HCT116 (cell line): ENCODE data around the gene DDX20. TPM values are rescaled to one million over a fixed set of nuclear protein-coding genes. Genes with fewer than 3 reads are reported as not detected.

ENCODE experiments used
- ATAC-seq: fragments of 200-7000 bp; cut with Tn5 transposase; 2 replicates; pipeline ENCODE4 v1.9.1; 2020; ENCODE audit warnings: mild to moderate bottlenecking, moderate library complexity
- BruUV-seq: library from RNA; stranded (reverse); fragments of 400-500 nt; replicated peaks from 2 replicates; lab custom pipeline; 2021; lab: Mats Ljungman, UMichigan
- CTCF ChIA-PET: fragments of 300-600 bp; sonication (Branson Sonifier 250); formaldehyde crosslinking; loops from one replicate; lab custom pipeline; 2021; ENCODE audit warnings: antibody characterized with exemption; lab: Charles Lee
- POLR2A ChIA-PET: fragments of 300-600, 350-600 bp; sonication (Branson Sonifier 250); formaldehyde crosslinking; loops from one replicate; lab custom pipeline; 2021; ENCODE audit warnings: antibody characterized with exemption; lab: Charles Lee
- RAD21 ChIA-PET, 2 experiments: fragments of 300-600 bp; sonication (Branson Sonifier 250); formaldehyde crosslinking; loops; one replicate each; lab custom pipeline; 2023; ENCODE audit warnings: low total read pairs in 2 of 2; ENCODE audit not compliant: uncharacterized antibody in 2 of 2, unreplicated experiment in 2 of 2, low non-redundant PET in 1 of 2; lab: Charles Lee
- DNase-seq: peaks from one replicate; pipeline ENCODE4 v3.0.0-alpha.2; 2010; ENCODE audit warnings: low read depth, low spot score
- H2AFZ ChIP-seq: fragments of 200-600 bp; shearing (Covaris generic), sonication (generic); 2 replicates; pipeline ENCODE4 v1.6.1; 2017; ENCODE audit warnings: low read depth, mixed run types, mixed read lengths, antibody characterized with exemption, low read length; ENCODE audit not compliant: poor library complexity, severe bottlenecking
- H3K27ac ChIP-seq: 2 replicates; pipeline ENCODE4 v1.5.1; 2012; ENCODE audit warnings: low read depth, low read length
- H3K27me3 ChIP-seq: fragments of 200-600 bp; sonication (generic); 2 replicates; pipeline ENCODE4 v1.6.1; 2016; ENCODE audit warnings: mixed run types, low read length, mixed read lengths; ENCODE audit not compliant: insufficient read depth
- H3K36me3 ChIP-seq, 2 experiments: fragments of 200-500 bp in 1 of 2; fragments of 200-600 bp in 1 of 2; sonication (Bioruptor generic) in 1 of 2; sonication (generic) in 1 of 2; 2 replicates each; pipeline versions ENCODE4 v1.5.1 to v1.6.1; 2014 to 2016; ENCODE audit warnings: low read length in 2 of 2, inconsistent platforms in 1 of 2, mixed read lengths in 1 of 2, mixed run types in 1 of 2; ENCODE audit not compliant: insufficient read depth in 2 of 2, control insufficient read depth in 1 of 2
- H3K4me1 ChIP-seq, 2 experiments: fragments of 200-600 bp in 1 of 2; sonication (generic) in 1 of 2; 2 replicates each; pipeline versions ENCODE4 v1.5.1 to v1.6.1; 2012 to 2017; ENCODE audit warnings: low read length in 2 of 2, inconsistent platforms in 1 of 2, mild to moderate bottlenecking in 1 of 2, mixed read lengths in 1 of 2, mixed run types in 1 of 2, moderate library complexity in 1 of 2; ENCODE audit not compliant: insufficient read depth in 2 of 2, control insufficient read depth in 1 of 2
- H3K4me2 ChIP-seq: fragments of 200-600 bp; sonication (generic); 2 replicates; pipeline ENCODE4 v1.6.1; 2017; ENCODE audit warnings: mixed run types, low read length, mixed read lengths
- H3K4me3 ChIP-seq, 2 experiments: fragments of 200-600 bp in 1 of 2; sonication (generic) in 1 of 2; replicated peaks in 1 of 2; 2 replicates each; pipeline ENCODE4 v1.5.1; 2011 to 2016; ENCODE audit warnings: low read length in 2 of 2, control low read depth in 1 of 2, low read depth in 1 of 2, mild to moderate bottlenecking in 1 of 2, mixed read lengths in 1 of 2, mixed run types in 1 of 2
- H3K79me2 ChIP-seq: fragments of 200-600 bp; sonication (generic); 2 replicates; pipeline ENCODE4 v1.6.1; 2017; ENCODE audit warnings: mild to moderate bottlenecking, mixed run types, low read length, moderate library complexity, mixed read lengths; ENCODE audit not compliant: insufficient read depth
- H3K9ac ChIP-seq: fragments of 200-600 bp; sonication (generic); 2 replicates; pipeline ENCODE4 v1.6.1; 2016; ENCODE audit warnings: low read length, mixed read lengths
- H3K9me2 ChIP-seq: fragments of 200-600 bp; sonication (generic), shearing (Covaris generic); 2 replicates; pipeline ENCODE4 v1.6.1; 2017; ENCODE audit warnings: mixed run types, mild to moderate bottlenecking, moderate library complexity; ENCODE audit not compliant: insufficient read depth
- H3K9me3 ChIP-seq, 2 experiments: fragments of 200-500 bp in 1 of 2; fragments of 200-600 bp in 1 of 2; sonication (Bioruptor generic) in 1 of 2; sonication (generic) in 1 of 2; 2 replicates each; pipeline ENCODE4 v1.6.1; 2014 to 2017; ENCODE audit warnings: low read length in 2 of 2, mixed read lengths in 2 of 2, inconsistent platforms in 1 of 2, low read depth in 1 of 2, mild to moderate bottlenecking in 1 of 2, mixed run types in 1 of 2, moderate library complexity in 1 of 2; ENCODE audit not compliant: control insufficient read depth in 1 of 2, insufficient read depth in 1 of 2
- H4K20me1 ChIP-seq: fragments of 200-600 bp; sonication (generic), shearing (Covaris generic); 2 replicates; pipeline ENCODE4 v1.6.1; 2017; ENCODE audit warnings: mixed run types, mild to moderate bottlenecking, moderate library complexity; ENCODE audit not compliant: insufficient read depth
- ATF3 ChIP-seq: IDR thresholded peaks from 2 replicates; pipeline ENCODE4 v1.6.1; 2012
- CBX3 ChIP-seq: IDR thresholded peaks from 2 replicates; pipeline ENCODE4 v1.6.1; 2012; ENCODE audit warnings: low read depth
- ELF1 ChIP-seq: IDR thresholded peaks from 2 replicates; pipeline ENCODE4 v1.6.1; 2012; ENCODE audit warnings: low read depth, borderline replicate concordance
- POLR2A ChIP-seq: IDR thresholded peaks from 2 replicates; pipeline ENCODE4 v1.7.0; 2011; ENCODE audit warnings: borderline replicate concordance; ENCODE audit not compliant: insufficient read depth, insufficient read length; ENCODE audit errors: extremely low read depth
- POLR2AphosphoS5 ChIP-seq: IDR thresholded peaks from 2 replicates; pipeline ENCODE4 v1.6.1; 2011; ENCODE audit warnings: mild to moderate bottlenecking, low read depth, low read length, moderate library complexity
- RAD21 ChIP-seq: IDR thresholded peaks from 2 replicates; pipeline ENCODE4 v1.6.1; 2012; ENCODE audit warnings: low read depth, mild to moderate bottlenecking
- REST ChIP-seq: IDR thresholded peaks from 2 replicates; pipeline ENCODE4 v1.6.1; 2012; ENCODE audit warnings: low read depth
- SRF ChIP-seq: IDR thresholded peaks from 2 replicates; pipeline ENCODE4 v1.6.1; 2012; ENCODE audit warnings: low read depth
- TCF7L2 ChIP-seq: IDR thresholded peaks from 2 replicates; pipeline ENCODE4 v1.7.0; 2011; ENCODE audit warnings: borderline replicate concordance, inconsistent platforms; ENCODE audit not compliant: insufficient read depth, insufficient read length; ENCODE audit errors: extremely low read depth
- intact Hi-C: fragments of 100-400 bp; cut with micrococcal nuclease; formaldehyde crosslinking; loops from 2 replicates; pipeline ENCODE4 v1.10.0; 2022
- total RNA-seq: library from RNA; stranded (reverse); gene quantifications from one replicate; pipeline ENCODE4 v1.2.1, GENCODE V29; 2021; ENCODE audit not compliant: unreplicated experiment

The DDX20 gene
- total RNA-seq, 1 experiment from 2014 or later = 14.9 TPM

GRCh38 chr1:111736548-111737215, 19.0 kb upstream of the DDX20 start:
- intact Hi-C loops = no loop called here
- TF ChIP-seq POLR2AphosphoS5 = no peak
- Histone ChIP-seq H3K4me1 (peaks cover 15 to 28% of the 10 kb centered on the region in 2 experiments; a peak in 3 of 4 replicates), H3K27me3 (no peaks in the 10 kb centered on the region), H4K20me1 (no peaks in the 10 kb centered on the region), H3K27ac (no peak overlapping the region), H3K4me2 (no peak overlapping the region), H3K36me3 (no peaks in the 10 kb centered on the region), H3K79me2 (no peaks in the 10 kb centered on the region), H3K4me3 (no peak overlapping the region), H3K9me2 (no peaks in the 10 kb centered on the region), H3K9ac (no peak overlapping the region), H3K9me3 (no peaks in the 10 kb centered on the region), H2AFZ (no peak overlapping the region)
- DNase-seq (no peak), ATAC-seq (no peak)
- RAD21 ChIA-PET = no interaction called here
- CTCF ChIA-PET = interaction anchor here (1.2 to 1.8 kb wide), 3 partner anchors 11 to 22 kb away, joined by 3 to 8 read pairs (median 7); no protein-coding TSS in a partner anchor
- POLR2A ChIA-PET = interaction anchor here (1.2 kb wide), 1 partner anchor 9 kb away, joined by 3 read pairs; no protein-coding TSS in a partner anchor
- TSS peak; percentile 43 for BruUV-seq

GRCh38 chr1:111737216-111738132, 18.2 kb upstream of the DDX20 start:
- Histone ChIP-seq H3K9ac (peak overlapping the region; percentile 49; the same call in 1 of the 2 replicates), H3K36me3 (no peaks in the 10 kb centered on the region), H3K4me1 (peaks cover 15 to 28% of the 10 kb centered on the region in 2 experiments; a peak in 3 of 4 replicates), H3K9me2 (no peaks in the 10 kb centered on the region), H3K79me2 (no peaks in the 10 kb centered on the region), H3K27me3 (no peaks in the 10 kb centered on the region), H3K4me2 (peak overlapping the region; percentile 81), H3K4me3 (peak overlapping the region; percentile 53 to 59), H2AFZ (no peak overlapping the region), H3K27ac (no peak overlapping the region), H3K9me3 (no peaks in the 10 kb centered on the region), H4K20me1 (no peaks in the 10 kb centered on the region)
- CTCF ChIA-PET = interaction anchor here (1.2 to 2.5 kb wide), 4 partner anchors 10 to 255 kb away, joined by 3 to 22 read pairs (median 7); no protein-coding TSS in a partner anchor
- no TSS peak for BruUV-seq
- TF ChIP-seq REST = no peak
- no peak for TF ChIP-seq CBX3
- TF ChIP-seq SRF = no peak
- no peak for TF ChIP-seq RAD21
- no peak for TF ChIP-seq POLR2A
- no peak for TF ChIP-seq ATF3
- no peak for TF ChIP-seq ELF1
- TF ChIP-seq TCF7L2 = no peak
- ATAC-seq (no peak), DNase-seq (no peak)
- POLR2A ChIA-PET = interaction anchor here (1.2 kb wide), 2 partner anchors 9 to 10 kb away, joined by 3 to 5 read pairs; no protein-coding TSS in a partner anchor
- RAD21 ChIA-PET = interaction anchor here in 1 of 2 experiments (1.1 kb wide), 1 partner anchor 10 kb away, joined by 3 read pairs; no protein-coding TSS in a partner anchor
- intact Hi-C loops = no loop called here
